Placental epithelial cell (primary cell): ENCODE measurements around the gene ACSS2. TPM values are rescaled to one million over a fixed set of nuclear protein-coding genes. Genes with fewer than 3 reads are reported as not detected.

Experiments
- total RNA-seq: library from RNA; depleted of rRNA; stranded (reverse); fragments of >200 nt; gene quantifications from 2 replicates; pipeline ENCODE4 v1.2.3, GENCODE V29; 2012

ACSS2 gene
- total RNA-seq, result 40.4 and 41.8 TPM in 2 replicates

GRCh38 chr20:34876406-34877282 lies at the start of gene ACSS2:
ACSS2 (plus strand) TSS chr20:34876612; CDS start chr20:34876646, 34 bp downstream.

GRCh38 chr20:34872622-34873224 lies 3.7 kb upstream of the ACSS2 start, which contains the start of gene GGT7:
GGT7 (minus strand) TSS chr20:34872856; CDS start chr20:34872815, 41 bp downstream.

GRCh38 chr20:34955231-34956040 lies 79.0 kb downstream of the ACSS2 start, which contains the start of the genes GSS and MYH7B:
GSS (minus strand) TSS chr20:34955806; CDS start chr20:34951852, 3,954 bp downstream.
MYH7B (plus strand) TSS chr20:34955868; CDS start chr20:34978006, 22,138 bp downstream.

Other genes starting within 250 kb of the ACSS2 start
- gene PIGU, start 199.5 kb upstream of the ACSS2 start, total RNA-seq, result 6.7 and 16.5 TPM in 2 replicates
- 2.4 and 4.0 TPM in 2 replicates for gene TP53INP2, start 172.3 kb upstream of the ACSS2 start, total RNA-seq
- gene NCOA6, start 51.0 kb upstream of the ACSS2 start, total RNA-seq, result 9.4 and 10.0 TPM in 2 replicates
- gene GGT7, start 3.8 kb upstream of the ACSS2 start, total RNA-seq, result 12.1 and 13.7 TPM in 2 replicates
- 65.6 and 96.4 TPM in 2 replicates for gene GSS, start 79.2 kb downstream of the ACSS2 start, total RNA-seq
- under 0.01 and 0.39 TPM in 2 replicates for gene MYH7B, start 79.3 kb downstream of the ACSS2 start, total RNA-seq
- 85.6 and 90.9 TPM in 2 replicates for gene TRPC4AP, start 216.2 kb downstream of the ACSS2 start, total RNA-seq